ENCODE measurements around the gene GRID1.

The GRID1 gene

DNA sequence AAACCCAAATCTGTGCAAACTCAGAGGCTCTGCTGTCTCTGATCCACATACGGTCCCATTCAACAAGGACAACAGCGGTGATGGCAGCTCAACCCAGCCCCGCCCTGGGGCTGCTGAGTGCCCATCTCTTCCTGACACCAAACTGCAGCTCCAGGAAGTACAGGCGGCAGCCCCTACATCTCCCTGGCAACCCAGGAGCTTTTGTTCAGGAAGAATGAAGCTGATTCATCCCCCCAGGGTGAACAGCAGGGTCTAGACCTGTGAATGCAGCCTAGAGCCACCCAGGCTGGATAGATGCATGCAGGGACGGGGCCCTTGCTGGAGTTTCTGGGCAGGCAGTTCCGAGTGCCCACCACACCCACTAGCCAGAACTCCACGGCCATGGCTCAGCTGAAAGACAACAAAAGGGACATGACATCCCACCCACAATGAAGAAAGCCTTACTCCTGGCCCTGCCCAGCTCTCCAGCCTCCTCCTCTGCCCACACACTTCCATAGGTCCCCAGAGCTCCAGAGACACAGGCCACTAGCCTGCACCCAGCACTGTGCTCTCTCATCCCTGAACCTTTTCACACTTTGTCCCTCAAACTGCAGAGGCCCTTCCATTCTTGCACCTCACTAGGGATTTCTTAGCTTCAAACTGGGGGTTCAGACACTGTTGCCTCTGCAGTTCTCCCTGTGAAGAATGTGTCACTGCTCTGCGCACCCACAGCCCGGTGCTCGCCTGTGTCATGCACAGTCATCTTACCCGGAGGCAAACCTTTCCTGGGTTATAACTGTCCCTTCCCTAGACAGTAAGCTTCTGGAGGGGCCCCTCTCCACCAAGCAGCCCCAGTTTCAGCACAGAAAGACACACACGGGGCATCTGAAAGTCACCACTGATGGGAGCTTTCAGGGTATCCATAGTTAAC lies 99.1 kb downstream of the GRID1 start:
- DNase-seq (ENCODE audit: insufficient read length, low spot score) (no peak), FAIRE-seq (no peak)

DNA sequence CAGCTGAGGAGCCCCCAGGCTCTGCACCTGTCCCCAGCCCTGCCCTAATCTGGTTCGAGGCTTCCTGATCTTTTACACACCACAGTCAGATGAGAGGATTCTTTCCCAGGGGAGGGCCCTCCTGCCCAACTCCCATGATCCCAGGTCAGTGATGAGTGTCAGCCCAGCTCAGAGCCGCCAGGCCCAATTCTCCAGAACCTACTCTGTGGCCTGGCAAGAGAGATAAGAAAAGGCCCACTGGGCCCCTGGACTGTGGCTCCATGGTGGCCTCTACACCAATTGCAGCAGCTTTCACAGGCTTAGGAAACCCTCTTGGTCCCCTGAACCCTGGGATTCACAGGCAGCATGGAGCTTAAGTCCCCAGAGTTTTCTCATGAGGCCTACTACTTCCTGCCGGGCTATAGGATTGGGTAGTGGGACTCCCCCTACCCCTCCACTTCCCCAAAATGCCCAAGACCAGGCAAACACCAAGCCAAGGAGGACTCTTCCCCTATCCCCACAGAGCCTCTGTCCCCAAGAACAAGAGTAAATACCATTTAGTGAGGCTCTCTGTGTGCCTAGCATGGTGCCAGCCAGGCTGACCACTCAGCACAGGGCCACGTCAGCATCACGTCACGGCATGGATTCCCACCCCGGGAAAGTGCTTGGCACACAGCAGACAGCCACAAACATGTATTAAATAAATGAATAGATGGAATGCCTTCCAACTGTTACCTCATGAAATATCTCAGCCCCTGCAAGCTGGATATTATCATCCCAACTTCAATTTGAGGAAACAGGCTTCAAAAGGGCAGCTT lies 100.0 kb downstream of the GRID1 start:
- no peak for TF ChIP-seq POLR2AphosphoS5 (IDR thresholded peaks at IDR 0.05; ENCODE audit: low read depth, low read length)
- TF ChIP-seq PAX5 (IDR thresholded peaks at IDR 0.05; ENCODE audit: insufficient read depth, low read length, severe bottlenecking), result no peak
- no peak for TF ChIP-seq POU2F2 (IDR thresholded peaks at IDR 0.05; ENCODE audit: low read depth, low read length)
- no peak for TF ChIP-seq POLR2A (IDR thresholded peaks at IDR 0.05; ENCODE audit: low read depth, low read length)
- no peak for TF ChIP-seq TAF1 (IDR thresholded peaks at IDR 0.05; ENCODE audit: low read depth, low read length)
- TF ChIP-seq SPI1 (IDR thresholded peaks at IDR 0.05; ENCODE audit: low read depth, low read length), result no peak
- DNase-seq (ENCODE audit: insufficient read length, low spot score) (no peak), FAIRE-seq (no peak)

More for the DNA sequence above, 99.1 kb downstream of the GRID1 start:
- no peak for TF ChIP-seq TAF1 (IDR thresholded peaks at IDR 0.05; ENCODE audit: low read depth, low read length)
- TF ChIP-seq SPI1 (IDR thresholded peaks at IDR 0.05; ENCODE audit: low read depth, low read length), result no peak
- TF ChIP-seq POLR2A (IDR thresholded peaks at IDR 0.05; ENCODE audit: low read depth, low read length), result no peak
- TF ChIP-seq POU2F2 (IDR thresholded peaks at IDR 0.05; ENCODE audit: low read depth, low read length), result no peak
- TF ChIP-seq POLR2AphosphoS5 (IDR thresholded peaks at IDR 0.05; ENCODE audit: low read depth, low read length), result no peak
- no peak for TF ChIP-seq PAX5 (IDR thresholded peaks at IDR 0.05; ENCODE audit: insufficient read depth, low read length, severe bottlenecking)

DNA sequence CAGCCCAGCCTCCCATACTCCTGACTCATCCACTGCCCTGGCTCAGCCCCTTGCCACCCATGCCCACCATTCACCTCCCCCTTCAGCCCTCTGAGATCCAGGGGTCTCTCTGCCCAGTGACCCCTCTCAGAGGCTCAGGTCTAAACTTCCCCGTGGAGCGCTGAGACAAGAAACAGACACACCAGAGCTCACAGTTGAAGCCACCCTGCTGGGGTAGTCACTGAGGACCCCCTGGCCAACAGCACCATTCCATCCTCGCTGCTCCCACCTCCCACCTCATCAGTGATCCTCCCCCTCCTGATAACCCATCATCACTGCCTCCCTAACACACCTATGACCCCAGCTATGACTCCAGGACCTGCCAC lies 100.7 kb downstream of the GRID1 start:
- TF ChIP-seq POLR2AphosphoS5 (IDR thresholded peaks at IDR 0.05; ENCODE audit: low read depth, low read length) (no peak), TAF1 (IDR thresholded peaks at IDR 0.05; ENCODE audit: low read depth, low read length) (no peak), POLR2A (IDR thresholded peaks at IDR 0.05; ENCODE audit: low read depth, low read length) (no peak), SPI1 (IDR thresholded peaks at IDR 0.05; ENCODE audit: low read depth, low read length) (no peak), POU2F2 (IDR thresholded peaks at IDR 0.05; ENCODE audit: low read depth, low read length) (no peak), PAX5 (IDR thresholded peaks at IDR 0.05; ENCODE audit: insufficient read depth, low read length, severe bottlenecking) (no peak)
- DNase-seq (ENCODE audit: insufficient read length, low spot score), result no peak
- FAIRE-seq, result no peak

DNA sequence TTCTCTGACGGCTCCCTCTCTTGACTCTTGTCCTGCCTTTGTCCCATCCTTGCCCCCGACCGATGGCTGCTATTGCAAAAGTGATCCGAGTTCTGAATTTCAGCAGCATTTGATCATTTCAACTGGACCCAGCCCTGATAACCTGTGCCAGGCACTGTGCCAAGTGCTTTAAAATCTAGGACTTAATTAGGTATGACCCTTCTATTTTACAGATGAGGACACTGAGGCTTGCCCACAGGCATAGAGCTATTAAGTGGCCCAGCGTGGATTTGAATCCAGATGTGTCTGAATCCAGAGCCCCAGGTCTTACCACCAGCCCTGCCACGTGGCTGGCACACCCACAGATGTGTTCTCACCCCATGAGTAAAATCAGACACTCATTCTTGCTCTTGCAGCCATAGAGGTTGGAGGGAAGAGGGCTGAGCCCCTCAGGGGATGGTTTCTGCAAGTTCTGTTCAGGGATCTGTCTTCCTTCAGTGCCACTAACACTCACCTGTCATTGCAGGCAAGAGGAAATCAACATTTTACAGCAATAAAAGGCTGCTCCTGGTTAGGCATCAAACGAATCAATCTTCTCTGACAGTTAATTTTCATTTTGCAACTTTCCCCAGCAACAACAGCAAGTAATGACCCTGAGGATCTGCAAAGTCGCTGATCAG lies 101.2 kb downstream of the GRID1 start:
- FAIRE-seq (no peak), DNase-seq (ENCODE audit: insufficient read length, low spot score) (no peak)
- TF ChIP-seq TAF1 (IDR thresholded peaks at IDR 0.05; ENCODE audit: low read depth, low read length), result no peak
- no peak for TF ChIP-seq PAX5 (IDR thresholded peaks at IDR 0.05; ENCODE audit: insufficient read depth, low read length, severe bottlenecking)
- no peak for TF ChIP-seq SPI1 (IDR thresholded peaks at IDR 0.05; ENCODE audit: low read depth, low read length)
- TF ChIP-seq POU2F2 (IDR thresholded peaks at IDR 0.05; ENCODE audit: low read depth, low read length), result no peak
- no peak for TF ChIP-seq POLR2AphosphoS5 (IDR thresholded peaks at IDR 0.05; ENCODE audit: low read depth, low read length)
- TF ChIP-seq POLR2A (IDR thresholded peaks at IDR 0.05; ENCODE audit: low read depth, low read length), result no peak

DNA sequence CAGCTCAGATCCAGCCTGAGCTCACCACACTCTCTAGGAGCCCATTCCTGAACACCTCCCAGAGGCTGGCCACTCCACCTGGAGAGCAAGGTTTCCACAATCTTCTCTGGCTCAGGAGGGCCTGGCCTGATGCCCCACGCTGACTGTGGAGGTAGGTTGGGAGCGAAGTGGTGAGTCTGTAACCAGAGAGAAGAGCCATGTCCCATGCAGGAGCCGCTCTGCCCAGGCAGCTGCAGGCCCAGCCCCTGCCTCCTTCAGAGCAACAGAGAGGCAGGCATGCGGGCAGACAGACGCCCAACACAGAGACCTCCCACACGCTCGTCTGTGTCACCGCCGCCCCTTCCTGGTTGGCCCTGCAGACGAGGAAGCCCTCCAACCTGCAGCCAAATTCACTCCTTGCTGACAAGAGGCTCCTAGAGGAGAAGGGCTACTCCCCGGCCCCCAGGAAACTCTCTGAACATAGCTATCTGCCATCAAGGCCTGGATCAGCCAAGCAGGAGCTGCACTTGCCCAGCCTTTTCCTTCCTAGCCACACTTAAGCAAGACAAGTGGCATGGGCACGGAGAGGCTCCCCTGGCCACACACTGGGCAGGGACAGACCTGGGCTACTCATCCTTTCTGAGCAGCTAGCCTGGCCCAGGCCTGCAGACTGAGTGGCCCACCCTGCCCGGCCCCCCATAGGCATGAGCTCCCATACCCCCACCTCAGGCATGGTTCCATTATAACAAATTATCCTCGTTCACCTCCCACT lies 101.9 kb downstream of the GRID1 start:
- FAIRE-seq, result no peak
- TF ChIP-seq POU2F2 (IDR thresholded peaks at IDR 0.05; ENCODE audit: low read depth, low read length) (no peak), SPI1 (IDR thresholded peaks at IDR 0.05; ENCODE audit: low read depth, low read length) (no peak), PAX5 (IDR thresholded peaks at IDR 0.05; ENCODE audit: insufficient read depth, low read length, severe bottlenecking) (no peak), POLR2A (IDR thresholded peaks at IDR 0.05; ENCODE audit: low read depth, low read length) (no peak), POLR2AphosphoS5 (IDR thresholded peaks at IDR 0.05; ENCODE audit: low read depth, low read length) (no peak), TAF1 (IDR thresholded peaks at IDR 0.05; ENCODE audit: low read depth, low read length) (no peak)
- DNase-seq (ENCODE audit: insufficient read length, low spot score), result no peak

- FAIRE-seq (no peak), DNase-seq (ENCODE audit: insufficient read length, low spot score) (no peak)
These were observed 102.7 kb downstream of the GRID1 start for GRCh38 chr10:86263907-86264306.

DNA sequence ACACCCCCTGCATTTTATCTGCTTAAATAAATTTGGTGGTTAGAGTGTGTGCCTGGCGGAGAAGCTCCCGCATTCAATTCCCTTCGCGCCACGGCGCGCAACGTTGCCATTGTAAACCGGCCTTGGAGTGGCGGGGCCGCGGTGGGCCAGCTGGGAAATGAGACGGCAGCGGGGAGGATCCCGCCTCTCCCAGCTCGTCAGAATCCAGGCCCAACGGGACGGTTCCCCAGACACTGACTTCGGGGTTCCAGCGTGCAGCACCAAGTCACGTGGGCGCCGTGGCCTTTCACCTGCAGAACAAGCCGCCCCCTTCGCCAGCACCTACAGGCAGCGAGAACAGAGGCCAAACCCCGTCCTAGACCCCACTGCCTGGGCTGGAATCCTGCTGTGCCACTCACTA lies 103.4 kb downstream of the GRID1 start:
- no peak for TF ChIP-seq SPI1 (IDR thresholded peaks at IDR 0.05; ENCODE audit: low read depth, low read length)
- TF ChIP-seq POLR2AphosphoS5 (IDR thresholded peaks at IDR 0.05; ENCODE audit: low read depth, low read length), result no peak
- no peak for TF ChIP-seq TAF1 (IDR thresholded peaks at IDR 0.05; ENCODE audit: low read depth, low read length)
- TF ChIP-seq POLR2A (IDR thresholded peaks at IDR 0.05; ENCODE audit: low read depth, low read length), result no peak
- TF ChIP-seq POU2F2 (IDR thresholded peaks at IDR 0.05; ENCODE audit: low read depth, low read length), result no peak
- no peak for TF ChIP-seq PAX5 (IDR thresholded peaks at IDR 0.05; ENCODE audit: insufficient read depth, low read length, severe bottlenecking)
- DNase-seq (ENCODE audit: insufficient read length, low spot score), result no peak
- no peak for FAIRE-seq

More at GRCh38 chr10:86263907-86264306, 102.7 kb downstream of the GRID1 start:
- no peak for TF ChIP-seq POU2F2 (IDR thresholded peaks at IDR 0.05; ENCODE audit: low read depth, low read length)
- no peak for TF ChIP-seq PAX5 (IDR thresholded peaks at IDR 0.05; ENCODE audit: insufficient read depth, low read length, severe bottlenecking)
- no peak for TF ChIP-seq SPI1 (IDR thresholded peaks at IDR 0.05; ENCODE audit: low read depth, low read length)
- TF ChIP-seq POLR2AphosphoS5 (IDR thresholded peaks at IDR 0.05; ENCODE audit: low read depth, low read length), result no peak
- TF ChIP-seq TAF1 (IDR thresholded peaks at IDR 0.05; ENCODE audit: low read depth, low read length), result no peak
- no peak for TF ChIP-seq POLR2A (IDR thresholded peaks at IDR 0.05; ENCODE audit: low read depth, low read length)

DNA sequence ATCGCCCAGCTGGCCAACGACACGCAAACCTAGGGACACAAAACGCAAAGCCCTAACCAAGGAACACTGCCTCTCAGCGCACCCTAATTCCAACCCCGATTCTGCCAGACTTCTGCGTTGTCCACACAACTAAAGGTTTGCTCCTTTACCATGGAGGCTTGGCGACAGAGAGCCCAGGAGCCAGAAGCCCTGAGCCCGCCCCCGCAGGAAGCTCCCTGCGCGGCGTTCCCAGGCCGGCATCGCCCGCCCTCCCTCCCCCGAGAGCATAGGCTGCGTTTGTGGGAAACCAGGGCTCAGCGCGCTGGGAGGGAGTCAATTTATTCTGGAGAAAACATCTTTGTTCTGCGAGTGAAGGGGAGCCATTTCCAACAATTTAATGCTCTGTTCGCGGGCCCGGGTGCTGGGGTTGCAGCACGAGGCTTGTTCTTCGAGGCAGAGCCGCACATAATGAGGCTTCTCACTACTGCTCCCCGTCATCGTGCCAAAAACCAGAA lies 103.9 kb downstream of the GRID1 start:
- FAIRE-seq, result no peak
- DNase-seq (ENCODE audit: insufficient read length, low spot score), result no peak
- TF ChIP-seq PAX5 (IDR thresholded peaks at IDR 0.05; ENCODE audit: insufficient read depth, low read length, severe bottlenecking), result no peak
- TF ChIP-seq POLR2AphosphoS5 (IDR thresholded peaks at IDR 0.05; ENCODE audit: low read depth, low read length), result no peak
- no peak for TF ChIP-seq SPI1 (IDR thresholded peaks at IDR 0.05; ENCODE audit: low read depth, low read length)
- TF ChIP-seq POU2F2 (IDR thresholded peaks at IDR 0.05; ENCODE audit: low read depth, low read length), result no peak
- TF ChIP-seq POLR2A (IDR thresholded peaks at IDR 0.05; ENCODE audit: low read depth, low read length), result no peak
- TF ChIP-seq TAF1 (IDR thresholded peaks at IDR 0.05; ENCODE audit: low read depth, low read length), result no peak

All from GM12891 (cell line).